GM19463 (cell line): ENCODE results near the gene ACOD1.
"Not testable (repeated sequence)": the region's sequence is repeated elsewhere in the genome, so short reads cannot be mapped to it uniquely, and the experiment has no call there.

Source experiments
- ATAC-seq: cut with Tn5 transposase; IDR thresholded peaks from one replicate; pipeline ENCODE4 v1.9.1; 2021; ENCODE audit warnings: mild to moderate bottlenecking, moderate library complexity; ENCODE audit not compliant: unreplicated experiment

The ACOD1 gene

DNA sequence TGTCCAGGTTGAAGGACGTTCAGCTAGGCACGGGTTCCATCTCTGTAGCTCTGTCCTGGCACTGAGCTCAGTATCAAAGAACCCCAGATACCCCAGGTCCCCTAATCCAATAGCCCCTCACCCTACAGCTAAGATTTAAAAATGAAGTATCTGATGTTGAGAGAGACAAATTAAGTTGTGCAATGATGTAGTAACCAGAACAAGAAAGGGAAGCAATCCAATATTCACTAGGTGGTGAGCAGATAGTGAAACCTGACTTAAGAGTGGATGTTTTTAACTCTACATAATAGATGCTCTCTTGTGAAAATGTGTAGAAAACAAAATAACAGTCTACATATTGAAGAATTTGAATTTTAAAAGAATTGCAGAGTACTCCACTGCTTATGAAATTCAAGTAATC lies 1.8 kb downstream of the ACOD1 start:
- ATAC-seq = no peak

- ATAC-seq = no peak
Measured at GRCh38 chr13:76953968-76954367, 5.7 kb downstream of the ACOD1 start.

- ATAC-seq = no peak
Measured at GRCh38 chr13:76954538-76954937, 6.2 kb downstream of the ACOD1 start.

DNA sequence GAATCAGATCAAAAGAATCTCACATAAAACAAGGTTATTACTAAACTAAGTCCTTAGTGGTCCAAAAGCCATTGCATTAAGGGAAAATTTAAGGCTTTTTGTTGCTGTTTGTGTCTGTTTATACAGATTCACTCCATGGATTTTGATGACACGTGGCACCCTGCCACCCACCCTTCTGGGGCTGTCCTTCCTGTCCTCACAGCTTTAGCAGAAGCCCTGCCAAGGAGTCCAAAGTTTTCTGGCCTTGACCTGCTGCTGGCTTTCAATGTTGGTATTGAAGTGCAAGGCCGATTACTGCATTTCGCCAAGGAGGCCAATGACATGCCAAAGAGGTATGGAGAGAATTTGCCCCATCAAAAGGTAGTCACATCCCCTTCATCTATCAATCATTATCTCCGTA lies 6.9 kb downstream of the ACOD1 start:
- no peak for ATAC-seq

- ATAC-seq = no peak
Measured at GRCh38 chr13:76955661-76956060, 7.3 kb downstream of the ACOD1 start.

GRCh38 chr13:76958841-76959432 lies 10.6 kb downstream of the ACOD1 start:
- no peak for ATAC-seq

DNA sequence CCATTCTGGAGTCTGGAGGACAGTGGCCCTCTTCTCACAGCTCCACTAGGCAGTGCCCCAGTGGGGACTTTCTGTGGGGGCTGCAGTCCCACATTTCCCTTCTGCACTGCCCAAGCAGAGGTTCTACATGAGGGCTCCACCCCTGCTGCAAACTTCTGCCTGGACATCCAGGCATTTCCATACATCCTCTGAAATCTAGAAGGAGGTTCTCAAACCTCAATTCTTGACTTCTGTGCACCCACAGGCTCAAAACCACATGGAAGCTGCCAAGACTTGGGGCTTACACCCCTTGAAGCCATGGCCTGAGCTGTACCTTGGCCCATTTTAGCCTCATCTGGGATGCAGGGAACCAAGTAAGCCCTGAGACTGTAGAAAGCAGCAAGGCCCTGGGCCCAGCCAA lies 11.4 kb downstream of the ACOD1 start:
- not testable (repeated sequence) for ATAC-seq

DNA sequence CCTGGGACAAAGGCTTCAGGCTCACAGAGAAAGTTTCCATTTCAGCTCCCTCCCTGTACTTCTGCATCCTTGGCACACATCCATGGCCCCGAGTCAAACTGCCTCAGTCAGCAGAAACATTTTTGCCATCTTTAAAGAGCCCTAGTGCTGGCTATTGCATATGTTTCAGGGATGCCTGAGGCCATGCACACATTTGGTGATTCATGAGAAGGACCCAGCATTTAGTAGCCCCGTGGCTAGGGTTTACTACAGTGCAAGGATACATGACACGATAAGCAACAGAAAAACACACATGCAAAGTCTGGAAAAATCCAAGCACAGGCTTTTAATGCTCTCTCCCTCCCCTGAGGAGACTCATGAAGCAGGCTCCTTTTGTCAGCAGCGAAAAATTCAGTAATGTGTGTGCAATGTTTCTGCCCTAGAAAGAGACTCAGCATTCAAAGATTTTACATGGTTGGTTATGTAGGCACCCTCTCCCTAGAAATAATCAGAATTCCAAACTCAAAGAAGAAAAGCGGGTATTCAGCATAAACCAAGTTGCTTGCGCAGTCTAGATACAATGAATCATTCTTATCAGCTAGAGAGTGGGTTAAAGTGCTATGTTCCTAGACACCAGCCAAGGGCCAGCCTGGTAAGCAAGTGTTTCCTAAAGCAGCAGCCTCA lies 17.6 kb downstream of the ACOD1 start:
- no peak for ATAC-seq

- no peak for ATAC-seq
Measured at GRCh38 chr13:76967031-76967430, 18.7 kb downstream of the ACOD1 start.

DNA sequence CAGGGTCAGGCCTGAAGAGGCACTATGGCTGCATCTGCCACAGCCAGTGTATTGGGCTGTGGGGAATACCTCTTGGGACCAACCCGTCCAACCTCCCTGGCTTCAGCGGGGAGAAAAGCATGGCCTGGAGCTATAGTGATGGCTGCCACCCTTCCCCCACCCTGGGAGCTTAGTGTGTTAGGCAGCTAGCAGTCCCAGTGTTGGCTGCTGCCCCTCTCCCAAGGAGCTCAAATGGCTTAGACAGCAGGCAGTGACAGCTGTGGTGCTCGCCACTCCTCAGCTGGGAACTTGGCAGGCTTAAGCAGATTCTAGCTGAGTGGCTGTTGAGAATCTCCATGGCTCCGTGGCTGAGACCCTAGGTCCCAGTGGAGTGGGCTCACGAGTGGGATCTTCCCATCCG lies 19.7 kb downstream of the ACOD1 start:
- no peak for ATAC-seq

DNA sequence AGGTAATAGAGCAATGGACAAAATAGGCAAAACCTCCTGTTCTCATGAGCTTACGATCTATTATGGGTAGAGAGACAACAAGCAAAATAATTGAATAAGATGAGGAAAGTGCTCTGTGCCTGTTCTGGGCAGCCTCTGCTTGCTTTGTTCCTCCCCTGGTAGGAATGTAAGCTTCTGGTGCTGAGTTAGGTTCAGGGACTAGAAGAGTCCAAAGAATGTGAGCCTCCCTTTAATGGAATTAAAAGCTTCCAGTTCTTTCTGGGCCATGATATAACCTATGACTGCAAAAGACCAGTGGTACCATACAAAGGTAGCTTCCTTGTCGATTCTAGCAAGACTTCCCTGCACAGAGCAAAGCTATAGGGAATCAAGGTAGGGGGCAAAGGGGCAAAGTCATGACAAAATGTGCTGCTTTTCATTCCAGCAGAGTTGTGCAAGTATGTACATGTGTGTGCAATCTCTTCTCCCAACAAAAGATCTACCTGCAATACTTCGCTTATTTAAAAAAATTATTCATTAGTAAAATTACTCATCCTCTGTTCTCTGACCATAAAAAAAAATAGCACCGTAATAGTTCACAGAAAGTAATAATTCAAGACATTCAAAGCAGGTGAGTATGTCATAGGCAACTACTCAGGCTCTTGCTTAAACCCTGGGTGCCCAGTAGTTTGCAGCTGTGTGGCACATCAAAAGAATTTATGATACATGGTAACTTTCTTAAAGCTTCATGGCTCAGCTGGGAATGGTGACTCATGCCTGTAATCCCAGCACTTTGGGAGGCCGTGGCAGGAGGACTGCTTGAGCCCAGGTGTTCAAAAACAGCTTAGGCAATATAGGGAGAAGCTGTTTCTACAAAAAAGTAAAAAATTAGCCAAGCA lies 21.4 kb downstream of the ACOD1 start:
- no peak for ATAC-seq

GRCh38 chr13:76971215-76971614 lies 22.9 kb downstream of the ACOD1 start:
- no peak for ATAC-seq

GRCh38 chr13:76971851-76972829 lies 23.8 kb downstream of the ACOD1 start:
- ATAC-seq = no peak

GRCh38 chr13:76973920-76974617 lies 25.8 kb downstream of the ACOD1 start:
- ATAC-seq = no peak

DNA sequence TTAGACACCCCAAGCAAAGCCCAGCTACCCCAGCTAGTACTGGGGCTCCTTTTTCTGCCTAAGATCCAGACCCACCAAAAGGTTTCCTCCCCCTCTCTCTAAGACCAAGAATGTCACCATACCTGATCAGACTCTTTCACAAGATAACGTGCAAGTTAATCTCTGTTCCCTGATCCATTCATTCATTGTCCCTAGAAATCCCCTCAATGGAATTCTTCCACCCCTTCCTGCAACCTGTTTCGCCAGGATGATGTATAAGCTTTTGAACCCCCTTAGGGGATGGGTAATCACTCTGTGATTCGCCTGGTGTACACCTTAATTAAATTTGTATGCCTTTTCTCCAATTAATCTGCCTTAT lies 26.3 kb downstream of the ACOD1 start:
- no peak for ATAC-seq

DNA sequence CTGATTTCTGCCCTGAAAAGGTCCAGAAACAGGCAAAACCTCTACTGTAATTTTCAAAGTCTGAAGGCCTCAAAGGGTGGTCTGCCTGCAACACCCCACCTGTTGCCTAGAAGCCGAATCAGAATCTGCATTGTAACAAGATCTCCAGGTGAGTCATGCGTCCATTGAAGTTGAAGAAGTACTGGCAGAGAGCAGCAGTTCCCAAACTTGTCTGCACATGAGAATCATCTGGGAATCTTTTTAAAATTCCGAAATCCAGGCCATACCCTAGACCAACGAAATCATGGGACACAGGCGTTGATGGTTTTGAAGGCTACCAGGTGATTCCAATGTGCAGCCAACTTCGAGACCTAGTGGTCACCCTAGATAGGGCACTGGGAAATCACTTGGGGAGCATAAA lies 27.6 kb downstream of the ACOD1 start:
- ATAC-seq = no peak

- no peak for ATAC-seq
Measured at GRCh38 chr13:76976490-76976889, 28.2 kb downstream of the ACOD1 start.

DNA sequence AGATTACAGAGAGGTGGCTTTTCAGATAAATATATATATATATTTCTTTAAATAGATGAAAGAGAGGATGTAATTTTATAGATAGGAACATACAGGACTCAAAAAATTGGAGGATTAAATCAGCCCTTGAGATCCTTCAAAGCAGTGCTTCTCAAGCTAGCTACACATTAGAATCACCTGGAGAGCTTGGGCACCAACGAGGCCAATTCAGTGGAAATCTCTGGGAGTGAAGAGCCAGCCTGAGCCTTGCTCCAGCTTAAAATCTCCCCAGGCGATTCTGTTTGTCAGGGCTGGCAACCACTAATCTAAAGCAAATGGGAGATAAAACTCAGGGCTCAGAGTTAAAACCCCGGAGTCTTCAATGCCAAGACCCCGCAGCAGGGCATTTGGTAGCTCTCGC lies 28.6 kb downstream of the ACOD1 start:
- ATAC-seq = no peak

DNA sequence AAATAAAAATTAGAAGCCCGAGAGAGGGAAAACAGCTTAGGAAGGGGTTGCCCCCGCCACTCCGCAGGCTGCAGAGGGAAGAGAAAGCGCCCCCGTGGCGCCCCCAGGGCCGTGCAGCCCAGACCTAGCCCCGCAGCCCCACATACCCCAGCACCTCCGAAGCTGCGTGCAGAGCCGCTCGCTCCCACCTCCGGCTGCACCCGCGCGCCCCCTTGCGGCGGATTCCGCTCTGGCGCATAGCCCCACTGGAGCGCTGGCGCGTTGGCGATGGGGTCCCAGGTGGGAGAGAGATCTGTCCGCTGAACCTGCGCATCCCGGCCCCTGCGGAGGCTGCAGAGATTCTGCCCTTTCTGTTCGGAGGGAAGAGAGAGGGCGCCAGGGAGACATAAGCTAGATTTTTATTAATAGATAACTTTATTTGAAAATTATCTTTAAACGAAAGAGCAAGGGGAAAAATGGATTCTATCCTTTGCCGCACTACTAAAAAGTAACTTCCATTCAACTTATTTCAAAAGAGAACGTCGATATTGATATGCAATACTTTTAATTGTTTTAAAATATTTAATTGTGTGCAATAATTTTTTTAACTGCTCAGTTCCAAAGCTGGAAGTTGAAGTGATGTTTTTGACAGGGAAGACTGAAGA lies 31.9 kb downstream of the ACOD1 start:
- ATAC-seq = peak; percentile 100

GRCh38 chr13:76982061-76982460 lies 33.8 kb downstream of the ACOD1 start:
- ATAC-seq = no peak
